Mesenchymal stem cell (in vitro differentiated cells and primary cell): ENCODE results near the gene MYF5.

Experiments
- DNase-seq: peaks from one replicate; pipeline ENCODE4 v3.0.0-alpha.2; 2013
- H2AFZ ChIP-seq: one replicate; pipeline ENCODE4 v1.6.1; 2013; ENCODE audit warnings: low read depth, mild to moderate bottlenecking, control low read depth, inconsistent platforms, low read length, moderate library complexity
- H2AK5ac ChIP-seq: 2 replicates; pipeline ENCODE4 v1.6.1; 2013; ENCODE audit warnings: low read length, moderate library complexity, mild to moderate bottlenecking, inconsistent platforms; ENCODE audit not compliant: severe bottlenecking
- H2BK120ac ChIP-seq: one replicate; pipeline ENCODE4 v1.6.1; 2013; ENCODE audit warnings: low read depth, mild to moderate bottlenecking, inconsistent platforms, low read length, moderate library complexity
- H2BK12ac ChIP-seq, 2 experiments: one replicate each; pipeline ENCODE4 v1.6.1; 2013; ENCODE audit warnings: inconsistent platforms in 2 of 2, low read length in 2 of 2, mild to moderate bottlenecking in 2 of 2, moderate library complexity in 2 of 2, control low read depth in 1 of 2
- H2BK15ac ChIP-seq: one replicate; pipeline ENCODE4 v1.6.1; 2013; ENCODE audit warnings: mild to moderate bottlenecking, low read depth, inconsistent platforms; ENCODE audit not compliant: poor library complexity, severe bottlenecking
- H2BK5ac ChIP-seq: 2 replicates; pipeline ENCODE4 v1.6.1; 2013; ENCODE audit warnings: low read depth, mild to moderate bottlenecking, low read length, control low read depth, inconsistent platforms; ENCODE audit not compliant: poor library complexity, severe bottlenecking
- H3K14ac ChIP-seq, 2 experiments: one replicate each; pipeline ENCODE4 v1.6.1; 2013; ENCODE audit warnings: inconsistent platforms in 2 of 2, low read length in 2 of 2, control low read depth in 1 of 2, mild to moderate bottlenecking in 1 of 2, moderate library complexity in 1 of 2
- H3K18ac ChIP-seq, 2 experiments: one replicate each; pipeline ENCODE4 v1.6.1; 2013; ENCODE audit warnings: inconsistent platforms in 2 of 2, low read length in 2 of 2, control low read depth in 1 of 2, low read depth in 1 of 2, mild to moderate bottlenecking in 1 of 2
- H3K23ac ChIP-seq, 2 experiments: one replicate each; pipeline ENCODE4 v1.6.1; 2013; ENCODE audit warnings: inconsistent platforms in 2 of 2, low read length in 2 of 2, mild to moderate bottlenecking in 2 of 2, moderate library complexity in 2 of 2, control low read depth in 1 of 2
- H3K27ac ChIP-seq: 2 replicates; pipeline ENCODE4 v1.5.1; 2013; ENCODE audit warnings: mild to moderate bottlenecking, moderate library complexity, low read length, control low read depth, inconsistent platforms; ENCODE audit not compliant: poor library complexity, severe bottlenecking
- H3K27me3 ChIP-seq, 2 experiments: 2 replicates each; pipeline versions ENCODE4 v1.6.1 to v1.7.0; 2013; ENCODE audit warnings: low read length in 2 of 2, mild to moderate bottlenecking in 2 of 2, moderate library complexity in 2 of 2, control low read depth in 1 of 2, inconsistent platforms in 1 of 2; ENCODE audit not compliant: control insufficient read depth in 1 of 2, insufficient read depth in 1 of 2
- H3K36me3 ChIP-seq, 2 experiments: 2 replicates each; pipeline versions ENCODE4 v1.6.1 to v1.7.0; 2013; ENCODE audit warnings: low read length in 2 of 2, control low read depth in 1 of 2, inconsistent platforms in 1 of 2, low read depth in 1 of 2, mild to moderate bottlenecking in 1 of 2; ENCODE audit not compliant: insufficient read depth in 2 of 2, control insufficient read depth in 1 of 2
- H3K4ac ChIP-seq, 2 experiments: one replicate each; pipeline ENCODE4 v1.6.1; 2013; ENCODE audit warnings: inconsistent platforms in 2 of 2, low read length in 2 of 2, mild to moderate bottlenecking in 2 of 2, moderate library complexity in 2 of 2, control low read depth in 1 of 2, low read depth in 1 of 2
- H3K4me1 ChIP-seq: 2 replicates; pipeline ENCODE4 v1.6.1; 2013; ENCODE audit warnings: low read depth, low read length, control low read depth; ENCODE audit not compliant: control insufficient read depth, insufficient read depth
- H3K4me2 ChIP-seq: 2 replicates; pipeline ENCODE4 v1.6.1; 2013; ENCODE audit warnings: low read length, mild to moderate bottlenecking, inconsistent platforms; ENCODE audit not compliant: poor library complexity, severe bottlenecking
- H3K4me3 ChIP-seq, 2 experiments: 2 replicates each; pipeline versions ENCODE4 v1.5.1 to v1.7.0; 2013; ENCODE audit warnings: low read length in 2 of 2, mild to moderate bottlenecking in 2 of 2, control low read depth in 1 of 2, low read depth in 1 of 2; ENCODE audit not compliant: insufficient read depth in 1 of 2
- H3K79me1 ChIP-seq: replicated peaks from 2 replicates; pipeline ENCODE4 v1.6.1; 2013; ENCODE audit warnings: mild to moderate bottlenecking, control low read depth, low read length, inconsistent platforms; ENCODE audit not compliant: poor library complexity, severe bottlenecking
- H3K9ac ChIP-seq: 2 replicates; pipeline ENCODE4 v1.7.0; 2013; ENCODE audit warnings: mild to moderate bottlenecking, low read length, moderate library complexity
- H3K9me3 ChIP-seq: 2 replicates; pipeline ENCODE4 v1.7.0; 2013; ENCODE audit warnings: mild to moderate bottlenecking, low read length; ENCODE audit not compliant: control insufficient read depth
- H4K8ac ChIP-seq: one replicate; pipeline ENCODE4 v1.6.1; 2013; ENCODE audit warnings: inconsistent platforms, mild to moderate bottlenecking, low read length, moderate library complexity
- H4K91ac ChIP-seq: one replicate; pipeline ENCODE4 v1.6.1; 2013; ENCODE audit warnings: mild to moderate bottlenecking, low read length, inconsistent platforms
- WGBS: methylation state at CpG from one replicate; pipeline ENCODE4 v1.1.7; 2013; ENCODE audit warnings: mixed read lengths; 5-methylcytosine and 5-hydroxymethylcytosine counted together

Gene MYF5

DNA sequence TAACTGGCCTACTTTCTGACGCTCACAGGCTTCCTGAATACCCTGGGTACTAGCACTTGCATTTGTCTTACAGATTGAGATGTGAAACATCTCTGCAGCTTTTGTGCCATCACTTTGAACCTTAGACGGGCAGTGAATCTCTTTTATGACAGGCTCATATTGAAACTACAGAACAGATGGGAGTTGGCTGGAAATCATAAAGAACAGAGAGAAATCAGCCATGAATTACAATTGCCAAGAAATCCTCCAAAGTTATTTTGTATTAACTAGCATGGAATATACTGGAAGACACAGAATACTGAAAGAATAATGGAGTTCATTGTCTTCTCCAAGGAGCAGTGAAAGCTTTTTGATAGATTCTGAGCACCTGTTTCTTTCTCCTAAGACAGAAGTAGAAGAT is 32.7 kb downstream of the MYF5 start:
- Histone ChIP-seq H2BK15ac (no peak overlapping the region), H3K27me3 (no peaks in the 10 kb centered on the region), H4K8ac (no peak overlapping the region), H3K4me2 (no peak overlapping the region), H3K4me1 (no peaks in the 10 kb centered on the region), H3K14ac (no peak overlapping the region), H4K91ac (no peak overlapping the region), H2BK5ac (no peak overlapping the region), H2BK12ac (no peak overlapping the region), H3K9me3 (no peaks in the 10 kb centered on the region), H3K79me1 (no peaks in the 10 kb centered on the region), H2AFZ (no peak overlapping the region), H3K4me3 (no peak overlapping the region), H3K9ac (no peak overlapping the region), H3K36me3 (no peaks in the 10 kb centered on the region), H2BK120ac (no peak overlapping the region), H2AK5ac (no peak overlapping the region), H3K4ac (no peak overlapping the region), H3K18ac (no peak overlapping the region), H3K23ac (no peak overlapping the region), H3K27ac (no peak overlapping the region)
- DNase-seq, result no peak
- 92% methylated on average over 2 of the region's 2 CpGs for WGBS

DNA sequence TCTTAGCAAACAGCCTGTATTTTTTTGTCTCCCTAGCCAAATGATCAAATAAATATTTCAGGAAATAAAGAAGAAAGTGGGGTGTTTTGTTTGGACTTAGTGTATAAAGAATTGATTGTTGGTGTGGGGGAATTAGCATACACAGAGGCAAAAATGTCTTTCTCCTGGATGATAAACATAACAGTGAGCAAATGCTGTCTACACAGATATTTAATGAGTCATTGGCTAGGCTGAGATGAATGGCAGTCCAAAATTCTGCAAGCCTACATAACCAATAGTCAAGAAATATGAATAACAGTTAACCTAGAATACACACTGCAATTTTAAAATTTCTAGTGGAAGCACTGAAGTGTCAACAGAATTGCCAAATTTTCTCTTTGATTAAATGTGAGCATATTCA is 35.8 kb downstream of the MYF5 start:
- no peak overlapping the region for H4K91ac ChIP-seq
- no peak overlapping the region for H3K4ac ChIP-seq
- H3K36me3 ChIP-seq, result no peaks in the 10 kb centered on the region
- H3K4me1 ChIP-seq, result no peaks in the 10 kb centered on the region
- H3K79me1 ChIP-seq, result no peaks in the 10 kb centered on the region
- H2AK5ac ChIP-seq, result no peak overlapping the region
- H2BK5ac ChIP-seq, result no peak overlapping the region
- H2BK120ac ChIP-seq, result no peak overlapping the region
- H3K23ac ChIP-seq, result no peak overlapping the region
- no peak overlapping the region for H2BK15ac ChIP-seq
- H2BK12ac ChIP-seq, result no peak overlapping the region
- no peak overlapping the region for H3K27ac ChIP-seq
- H3K4me3 ChIP-seq, result no peak overlapping the region
- no peak overlapping the region for H3K4me2 ChIP-seq
- H3K9ac ChIP-seq, result no peak overlapping the region
- H2AFZ ChIP-seq, result no peak overlapping the region
- H3K27me3 ChIP-seq, result no peaks in the 10 kb centered on the region
- no peaks in the 10 kb centered on the region for H3K9me3 ChIP-seq
- no peak overlapping the region for H3K14ac ChIP-seq
- H4K8ac ChIP-seq, result no peak overlapping the region
- DNase-seq, result no peak
- H3K18ac ChIP-seq, result no peak overlapping the region

DNA sequence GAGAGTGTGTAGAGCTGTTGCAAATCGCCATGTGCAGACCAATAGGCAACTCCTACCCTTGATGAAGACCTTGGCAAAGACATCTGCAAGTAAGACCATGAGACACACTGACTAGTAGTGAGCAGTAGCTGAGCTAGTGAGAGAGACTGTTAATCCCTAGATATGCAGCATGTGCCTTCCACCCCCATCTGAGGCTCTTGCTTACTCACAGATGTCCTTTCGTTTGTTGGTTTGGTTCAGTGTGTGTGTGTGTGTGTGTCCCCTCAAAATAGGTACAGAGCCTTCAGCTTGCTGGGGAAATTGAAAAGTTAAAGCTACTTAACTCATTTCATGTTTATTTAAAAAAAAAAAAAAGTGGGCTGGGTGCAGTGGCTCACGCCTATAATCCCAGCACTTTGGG is 37.6 kb downstream of the MYF5 start:
- no peak overlapping the region for H3K18ac ChIP-seq
- H3K4me2 ChIP-seq, result no peak overlapping the region
- H3K14ac ChIP-seq, result no peak overlapping the region
- no peak overlapping the region for H4K91ac ChIP-seq
- no peak for DNase-seq
- no peaks in the 10 kb centered on the region for H3K4me1 ChIP-seq
- WGBS, result 100% methylated on average over 2 of the region's 3 CpGs
- no peak overlapping the region for H3K4me3 ChIP-seq
- no peak overlapping the region for H3K4ac ChIP-seq
- H3K9me3 ChIP-seq, result no peaks in the 10 kb centered on the region
- H3K79me1 ChIP-seq, result no peaks in the 10 kb centered on the region
- H4K8ac ChIP-seq, result no peak overlapping the region
- no peaks in the 10 kb centered on the region for H3K27me3 ChIP-seq
- no peak overlapping the region for H2AFZ ChIP-seq
- no peaks in the 10 kb centered on the region for H3K36me3 ChIP-seq
- H2BK15ac ChIP-seq, result no peak overlapping the region
- no peak overlapping the region for H3K9ac ChIP-seq
- no peak overlapping the region for H2BK12ac ChIP-seq
- no peak overlapping the region for H2BK5ac ChIP-seq
- no peak overlapping the region for H3K23ac ChIP-seq
- H2AK5ac ChIP-seq, result no peak overlapping the region
- no peak overlapping the region for H3K27ac ChIP-seq
- H2BK120ac ChIP-seq, result no peak overlapping the region

DNA sequence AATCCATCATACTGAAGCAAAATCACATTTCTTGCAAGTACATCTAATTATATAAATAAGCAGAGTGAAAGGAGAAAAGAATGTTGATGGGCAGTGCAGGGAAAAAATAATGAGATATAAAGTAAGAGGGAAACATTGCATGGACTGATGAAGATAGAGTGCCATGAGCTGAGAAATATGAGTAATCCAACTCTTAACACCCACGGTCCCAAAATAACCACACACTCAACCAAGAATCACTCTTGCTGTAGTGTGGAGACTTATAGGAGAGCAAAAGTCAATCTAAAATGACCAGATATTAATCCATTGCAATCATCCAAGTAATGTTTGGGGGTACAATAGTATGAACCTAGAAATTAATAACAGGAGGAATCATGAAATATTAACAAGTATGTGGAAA is 40.2 kb downstream of the MYF5 start:
- H2BK120ac ChIP-seq, result no peak overlapping the region
- H3K4me3 ChIP-seq, result no peak overlapping the region
- H3K9ac ChIP-seq, result no peak overlapping the region
- H4K8ac ChIP-seq, result no peak overlapping the region
- no peak for DNase-seq
- no peak overlapping the region for H3K4ac ChIP-seq
- no peaks in the 10 kb centered on the region for H3K27me3 ChIP-seq
- no peaks in the 10 kb centered on the region for H3K9me3 ChIP-seq
- H4K91ac ChIP-seq, result no peak overlapping the region
- H3K4me2 ChIP-seq, result no peak overlapping the region
- no peak overlapping the region for H2BK12ac ChIP-seq
- H3K18ac ChIP-seq, result no peak overlapping the region
- no peaks in the 10 kb centered on the region for H3K4me1 ChIP-seq
- H2AFZ ChIP-seq, result no peak overlapping the region
- H2BK5ac ChIP-seq, result no peak overlapping the region
- H2BK15ac ChIP-seq, result no peak overlapping the region
- no peak overlapping the region for H3K23ac ChIP-seq
- no CpG with 5 or more reads among the region's 1 CpG for WGBS
- H3K79me1 ChIP-seq, result no peaks in the 10 kb centered on the region
- H3K36me3 ChIP-seq, result no peaks in the 10 kb centered on the region
- no peak overlapping the region for H2AK5ac ChIP-seq
- no peak overlapping the region for H3K14ac ChIP-seq
- H3K27ac ChIP-seq, result no peak overlapping the region
